NCI-H82 (cell line): ENCODE data around the gene TGM1.
"Not testable (repeated sequence)": the region's sequence is repeated elsewhere in the genome, so short reads cannot be mapped to it uniquely, and the experiment has no call there.

Experiments used
- DNase-seq: peaks from one replicate; lab custom pipeline; 2025; lab: John Stamatoyannopoulos, UW

The TGM1 gene

DNA sequence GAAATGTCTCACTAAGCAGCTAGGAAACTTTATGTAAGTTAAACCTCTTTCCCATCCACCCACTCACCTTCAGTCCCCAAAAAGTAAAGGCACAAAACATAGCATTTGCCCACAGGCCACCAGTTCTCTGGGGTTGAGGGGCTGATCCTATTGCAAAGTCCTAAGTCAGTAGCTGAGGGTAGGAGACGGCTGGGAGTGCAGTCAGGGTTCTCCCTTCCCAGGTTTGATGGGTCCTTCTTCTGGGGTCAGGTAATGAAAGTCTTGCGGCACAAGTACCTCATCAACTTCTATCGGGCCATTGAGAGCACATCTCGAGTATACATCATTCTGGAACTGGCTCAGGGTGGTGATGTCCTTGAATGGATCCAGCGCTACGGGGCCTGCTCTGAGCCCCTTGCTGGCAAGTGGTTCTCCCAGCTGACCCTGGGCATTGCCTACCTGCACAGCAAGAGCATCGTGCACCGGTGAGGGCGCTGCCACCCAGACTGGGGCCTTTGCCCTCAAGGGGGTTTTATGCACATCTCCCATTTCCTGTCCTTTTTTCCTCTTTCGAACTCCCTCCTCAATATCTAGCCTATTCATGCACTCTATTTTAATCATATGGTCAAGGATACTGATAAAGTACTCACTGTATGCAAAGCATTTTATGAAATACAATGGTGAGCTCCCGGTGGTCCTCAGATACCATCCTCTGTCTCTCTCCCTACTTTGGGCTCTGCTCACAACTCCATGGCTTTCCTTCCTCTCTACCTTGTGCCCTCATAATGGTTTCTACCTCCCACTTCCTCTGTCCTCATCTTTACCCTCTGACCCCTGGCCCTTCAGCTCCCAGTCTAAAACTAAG is 56.5 kb downstream of the TGM1 start:
- DNase-seq, result no peak

DNA sequence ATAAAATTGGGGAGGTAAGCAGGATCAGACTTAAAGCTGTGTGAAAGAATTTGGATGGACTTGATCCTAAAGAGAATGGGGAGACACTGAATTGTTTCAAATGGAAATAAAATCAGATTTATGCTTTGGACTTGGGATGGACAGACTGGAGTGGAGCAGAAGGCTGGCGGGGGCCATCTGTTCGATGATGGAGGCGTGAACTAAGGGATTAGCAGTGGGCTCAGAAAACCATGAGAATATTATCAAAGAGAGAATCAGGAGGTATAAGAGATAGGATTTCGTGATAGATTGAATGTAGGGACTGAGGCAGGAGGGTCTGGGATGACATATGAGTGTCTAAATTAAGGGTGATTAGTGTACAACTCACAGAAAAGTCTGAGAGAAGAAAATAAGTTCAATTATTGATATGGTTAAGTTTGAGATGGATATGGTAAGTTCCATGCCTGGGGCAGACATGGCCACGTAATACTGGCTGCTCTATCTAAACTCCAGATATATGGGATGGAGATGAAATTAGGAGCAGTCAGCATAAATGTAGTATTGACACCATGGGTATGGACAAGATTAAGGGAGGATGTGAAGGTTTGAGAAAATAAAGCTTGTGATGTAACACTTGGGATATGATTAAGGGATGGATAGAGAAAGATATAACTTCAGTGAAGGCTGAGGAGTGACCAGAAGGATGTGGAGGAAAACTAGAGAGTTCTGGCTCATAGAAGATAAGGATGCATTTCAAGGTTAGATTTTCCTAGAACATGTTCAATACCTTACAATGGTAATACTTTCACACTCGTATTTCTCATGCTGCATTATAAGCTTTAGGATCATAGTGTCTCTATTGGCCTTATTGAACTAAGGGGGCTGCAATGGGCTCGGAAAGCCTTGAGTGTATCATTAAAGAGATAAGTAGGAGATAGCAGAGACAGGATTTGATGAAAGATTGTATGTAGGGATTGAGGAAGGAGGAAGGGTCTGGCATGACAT is 58.5 kb downstream of the TGM1 start:
- peak; percentile 77 for DNase-seq

GRCh38 chr14:24203249-24203886 is 59.6 kb downstream of the TGM1 start:
- DNase-seq, result not testable (repeated sequence)

- not testable (repeated sequence) for DNase-seq
Observed at GRCh38 chr14:24202538-24202937, 60.4 kb downstream of the TGM1 start.
